IMR-90 (cell line): Measurements from ENCODE around the gene GTPBP3. TPM values are rescaled to one million over a fixed set of nuclear protein-coding genes. Genes with fewer than 3 reads are reported as not detected.
A peak's percentile ranks its signal among the peaks of the same experiment; 100 is the strongest.

Source experiments
- ATAC-seq: fragments of 200-7000 bp; cut with Tn5 transposase; 2 replicates; pipeline ENCODE4 v1.9.1; 2020; ENCODE audit warnings: low read depth, mild to moderate bottlenecking, moderate library complexity
- BruUV-seq: library from RNA; stranded (reverse); fragments of 400-500 nt; replicated peaks from 2 replicates; lab custom pipeline; 2021; lab: Mats Ljungman, UMichigan
- CTCF ChIA-PET: fragments of 300-600 bp; formaldehyde crosslinking; extraction: SDS; loops from one replicate; lab custom pipeline; 2021; ENCODE audit warnings: antibody characterized with exemption; lab: Yijun Ruan, JAX
- POLR2A ChIA-PET: fragments of 300-600 bp; sonication (Branson Sonifier 250); formaldehyde crosslinking; loops from one replicate; lab custom pipeline; 2022; ENCODE audit warnings: antibody characterized with exemption; ENCODE audit not compliant: unreplicated experiment; lab: Charles Lee
- DNase-seq: peaks from one replicate; pipeline ENCODE4 v3.0.0; 2013
- H2AFZ ChIP-seq: replicated peaks from 2 replicates; pipeline ENCODE3; 2013; ENCODE audit warnings: low read length, mild to moderate bottlenecking; ENCODE audit not compliant: poor library complexity
- H2AK5ac ChIP-seq: 2 replicates; pipeline ENCODE4 v1.6.1; 2013; ENCODE audit warnings: low read depth, low read length, inconsistent platforms
- H2AK9ac ChIP-seq: replicated peaks from 2 replicates; pipeline ENCODE3; 2013; ENCODE audit warnings: mild to moderate bottlenecking, low read depth, low read length, moderate library complexity; ENCODE audit not compliant: poor library complexity
- H2BK120ac ChIP-seq: 2 replicates; pipeline ENCODE4 v1.6.1; 2013; ENCODE audit warnings: low read depth, low read length, inconsistent platforms
- H2BK15ac ChIP-seq: 3 replicates; pipeline ENCODE4 v1.6.1; 2013; ENCODE audit warnings: low read depth, low read length, inconsistent platforms
- H2BK20ac ChIP-seq: 2 replicates; pipeline ENCODE4 v1.6.1; 2013; ENCODE audit warnings: low read depth, mild to moderate bottlenecking, inconsistent platforms, low read length, moderate library complexity
- H2BK5ac ChIP-seq: 2 replicates; pipeline ENCODE4 v1.6.1; 2013; ENCODE audit warnings: mild to moderate bottlenecking, low read depth, low read length, inconsistent platforms; ENCODE audit not compliant: poor library complexity, severe bottlenecking
- H3K14ac ChIP-seq: replicated peaks from 2 replicates; pipeline ENCODE4 v1.6.1; 2013; ENCODE audit warnings: low read depth, low read length, inconsistent platforms
- H3K18ac ChIP-seq: 2 replicates; pipeline ENCODE4 v1.6.1; 2013; ENCODE audit warnings: low read depth, low read length, control low read depth
- H3K23ac ChIP-seq: 2 replicates; pipeline ENCODE4 v1.6.1; 2013; ENCODE audit warnings: low read depth, low read length, inconsistent platforms
- H3K27ac ChIP-seq: 2 replicates; pipeline ENCODE4 v1.5.1; 2013; ENCODE audit warnings: mild to moderate bottlenecking, control low read depth, low read length; ENCODE audit not compliant: insufficient read depth
- H3K27me3 ChIP-seq: 2 replicates; pipeline ENCODE4 v1.6.1; 2013; ENCODE audit warnings: low read length; ENCODE audit not compliant: control insufficient read depth, insufficient read depth
- H3K36me3 ChIP-seq: 2 replicates; pipeline ENCODE4 v1.6.1; 2013; ENCODE audit warnings: low read length, mixed read lengths; ENCODE audit not compliant: control insufficient read depth, insufficient read depth
- H3K4ac ChIP-seq: 2 replicates; pipeline ENCODE4 v1.6.1; 2013; ENCODE audit warnings: low read depth, low read length, inconsistent platforms
- H3K4me1 ChIP-seq: 2 replicates; pipeline ENCODE4 v1.6.1; 2013; ENCODE audit warnings: low read length, mixed read lengths; ENCODE audit not compliant: control insufficient read depth, insufficient read depth
- H3K4me2 ChIP-seq: 2 replicates; pipeline ENCODE4 v1.6.1; 2013; ENCODE audit warnings: low read depth, mild to moderate bottlenecking, control low read depth, low read length, moderate library complexity
- H3K4me3 ChIP-seq: 2 replicates; pipeline ENCODE4 v1.5.1; 2013; ENCODE audit warnings: low read depth, mild to moderate bottlenecking, control low read depth, low read length, moderate library complexity; ENCODE audit not compliant: insufficient read depth
- H3K56ac ChIP-seq: 2 replicates; pipeline ENCODE4 v1.6.1; 2013; ENCODE audit warnings: low read length, inconsistent platforms; ENCODE audit not compliant: insufficient read depth; ENCODE audit errors: extremely low read depth
- H3K79me1 ChIP-seq, 2 experiments: 2 replicates each; pipeline ENCODE4 v1.6.1; 2013; ENCODE audit warnings: low read length in 2 of 2, inconsistent platforms in 1 of 2, low read depth in 1 of 2
- H3K9ac ChIP-seq: 2 replicates; pipeline ENCODE4 v1.6.1; 2013; ENCODE audit warnings: low read depth, low read length, control low read depth
- H3K9me1 ChIP-seq: 2 replicates; pipeline ENCODE4 v1.6.1; 2013; ENCODE audit warnings: low read length, inconsistent platforms; ENCODE audit not compliant: insufficient read depth
- H3K9me3 ChIP-seq: 2 replicates; pipeline ENCODE4 v1.6.1; 2013; ENCODE audit warnings: low read length; ENCODE audit not compliant: control insufficient read depth, insufficient read depth
- H4K20me1 ChIP-seq: 2 replicates; pipeline ENCODE4 v1.6.1; 2013; ENCODE audit warnings: low read length, inconsistent platforms; ENCODE audit not compliant: insufficient read depth
- H4K5ac ChIP-seq: 2 replicates; pipeline ENCODE4 v1.6.1; 2013; ENCODE audit warnings: mild to moderate bottlenecking, low read depth, low read length, control low read depth
- H4K8ac ChIP-seq, 2 experiments: 2 replicates each; pipeline ENCODE4 v1.6.1; 2013; ENCODE audit warnings: low read depth in 2 of 2, low read length in 2 of 2, control low read depth in 1 of 2, inconsistent platforms in 1 of 2
- H4K91ac ChIP-seq: 2 replicates; pipeline ENCODE4 v1.6.1; 2013; ENCODE audit warnings: low read depth, low read length, inconsistent platforms; ENCODE audit not compliant: insufficient read depth
- CHD1 ChIP-seq: IDR thresholded peaks from 2 replicates; pipeline ENCODE4 v1.6.1; 2012; ENCODE audit warnings: low read depth, low read length, improper control_type of control experiment
- FOS ChIP-seq: fragments of 150-350 bp; IDR thresholded peaks from 2 replicates; pipeline ENCODE4 v1.6.1; 2016; ENCODE audit warnings: low read depth, low read length
- MAZ ChIP-seq: IDR thresholded peaks from 2 replicates; pipeline ENCODE4 v1.6.1; 2012; ENCODE audit warnings: low read depth, mild to moderate bottlenecking, low read length, improper control_type of control experiment, moderate library complexity, borderline replicate concordance
- RAD21 ChIP-seq: IDR thresholded peaks from 2 replicates; pipeline ENCODE4 v1.6.1; 2012; ENCODE audit warnings: low read length, improper control_type of control experiment
- SMC3 ChIP-seq: fragments of 150-350 bp; IDR thresholded peaks from 2 replicates; pipeline ENCODE4 v1.6.1; 2016; ENCODE audit warnings: low read depth, mild to moderate bottlenecking, antibody characterized with exemption, low read length, moderate library complexity
- WGBS, 2 experiments: methylation state at CpG; one replicate each; pipeline versions ENCODE4 v1.1.5 to v1.1.7; 2013; ENCODE audit warnings: missing lambda C conversion rate in 2 of 2; ENCODE audit not compliant: insufficient read length in 1 of 2; ENCODE audit errors: extremely low coverage in 2 of 2; 5-methylcytosine and 5-hydroxymethylcytosine counted together
- dilution Hi-C: fragments of 300-500 bp; cut with HindIII; formaldehyde crosslinking; loops from one replicate; pipeline ENCODE4 v1.14.3; 2018; ENCODE audit warnings: low sequenced_read_pairs; ENCODE audit not compliant: unreplicated experiment
- in situ Hi-C: fragments of 300-500 bp; cut with MboI; formaldehyde crosslinking; loops from 3 replicates; pipeline ENCODE4 v1.14.3; 2019; ENCODE audit warnings: low sequenced_read_pairs, inconsistent platforms, mixed read lengths
- intact Hi-C: fragments of 100-400 bp; cut with micrococcal nuclease; formaldehyde crosslinking; loops from 2 replicates; pipeline ENCODE4 v1.10.0; 2022
- polyA plus RNA-seq, 3 experiments: library from polyadenylated mRNA; depleted of rRNA; stranded (reverse); fragments of >200 nt; gene quantifications; 2 replicates each; pipeline ENCODE4 v1.2.3, GENCODE V29; 2012; ENCODE audit warnings: low replicate concordance in 1 of 3
- total RNA-seq: library from RNA; depleted of rRNA; stranded (reverse); fragments of >200 nt; gene quantifications from 2 replicates; pipeline ENCODE4 v1.2.3, GENCODE V29; 2012
- TF ChIP-seq, protein P1 (sequence below): conservative IDR thresholded peaks from 2 replicates; pipeline ENCODE4 v1.5.1; 2012; ENCODE audit warnings: mild to moderate bottlenecking, low read depth, low read length, improper control_type of control experiment

Gene GTPBP3
- total and polyA plus RNA-seq, 2 of the 4 experiments (the other 2 are of a cell fraction): 4.3 to 15.1 TPM

DNA sequence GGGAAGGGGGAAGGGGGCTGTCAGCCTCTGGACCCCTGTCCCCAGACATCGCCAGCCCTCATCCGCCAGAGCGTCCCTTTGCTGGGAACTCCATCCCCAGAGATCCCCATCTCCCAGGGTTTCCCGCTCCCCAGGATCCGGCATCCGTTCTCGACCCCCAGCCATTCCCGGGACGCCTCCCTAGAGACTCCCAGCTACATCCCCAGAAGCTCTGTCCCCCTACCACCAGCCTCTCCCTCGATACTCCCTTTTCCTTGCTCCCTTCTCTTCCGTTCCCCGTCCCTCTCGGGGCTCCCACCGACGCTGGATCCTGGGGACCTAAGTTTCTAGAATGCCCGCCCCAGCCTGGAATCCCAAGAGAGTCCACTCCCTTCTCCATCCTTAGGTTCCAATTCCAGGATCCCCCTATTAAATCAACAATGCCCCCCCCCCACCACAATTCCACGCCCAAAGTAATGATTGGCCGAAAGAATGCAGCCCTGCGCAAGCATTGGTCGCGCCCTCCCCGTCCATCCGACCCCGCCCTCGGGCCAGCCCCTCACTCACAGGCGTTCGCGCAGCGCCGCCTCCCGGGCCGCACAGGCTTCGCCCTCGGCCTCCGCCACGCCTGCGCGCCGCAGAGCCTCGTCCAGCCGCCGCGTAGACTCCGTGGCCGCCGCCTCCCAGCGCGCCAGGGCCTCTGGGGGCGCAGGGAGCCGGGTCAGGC lies 53.5 kb downstream of the GTPBP3 start:
- H2BK15ac ChIP-seq: no peak overlapping the region; the same call in 2 of the 3 replicates
- H3K14ac ChIP-seq: no peak overlapping the region; the same call in 1 of the 2 replicates
- ATAC-seq (peak; percentile 100), DNase-seq (peak; percentile 87)
- H2AK5ac ChIP-seq: no peak overlapping the region
- H4K8ac ChIP-seq: peak overlapping the region; percentile 12 to 53; a peak in 2 of 4 replicates
- intact Hi-C loops (loop anchor here (10.0 kb wide), 1 partner anchor 164 kb away; the partner anchor contains the start of gene COLGALT1), in situ Hi-C loops (no loop called here), dilution Hi-C loops (no loop called here)
- POLR2A ChIA-PET: no interaction called here
- CTCF ChIA-PET: no interaction called here
- H3K23ac ChIP-seq: no peak overlapping the region
- H3K4ac ChIP-seq: peak overlapping the region; percentile 28; the same call in 1 of the 2 replicates
- H3K4me3 ChIP-seq: peak overlapping the region; percentile 51
- no peaks in the 10 kb centered on the region for H3K79me1 ChIP-seq
- no peak overlapping the region for H2BK20ac ChIP-seq
- peaks cover 3% of the 10 kb centered on the region for H3K27me3 ChIP-seq
- H3K56ac ChIP-seq: no peak overlapping the region
- peaks cover 9% of the 10 kb centered on the region; the same call in 1 of the 2 replicates for H3K9me3 ChIP-seq
- no peak overlapping the region for H4K91ac ChIP-seq
- H3K9me1 ChIP-seq: no peaks in the 10 kb centered on the region
- H3K18ac ChIP-seq: no peak overlapping the region
- H3K4me1 ChIP-seq: peaks cover 2% of the 10 kb centered on the region; the same call in 1 of the 2 replicates
- no peak overlapping the region for H3K27ac ChIP-seq
- H3K9ac ChIP-seq: peak overlapping the region; percentile 6
- peak; percentile 36 for TF ChIP-seq SMC3
- TF ChIP-seq, protein P1, sequence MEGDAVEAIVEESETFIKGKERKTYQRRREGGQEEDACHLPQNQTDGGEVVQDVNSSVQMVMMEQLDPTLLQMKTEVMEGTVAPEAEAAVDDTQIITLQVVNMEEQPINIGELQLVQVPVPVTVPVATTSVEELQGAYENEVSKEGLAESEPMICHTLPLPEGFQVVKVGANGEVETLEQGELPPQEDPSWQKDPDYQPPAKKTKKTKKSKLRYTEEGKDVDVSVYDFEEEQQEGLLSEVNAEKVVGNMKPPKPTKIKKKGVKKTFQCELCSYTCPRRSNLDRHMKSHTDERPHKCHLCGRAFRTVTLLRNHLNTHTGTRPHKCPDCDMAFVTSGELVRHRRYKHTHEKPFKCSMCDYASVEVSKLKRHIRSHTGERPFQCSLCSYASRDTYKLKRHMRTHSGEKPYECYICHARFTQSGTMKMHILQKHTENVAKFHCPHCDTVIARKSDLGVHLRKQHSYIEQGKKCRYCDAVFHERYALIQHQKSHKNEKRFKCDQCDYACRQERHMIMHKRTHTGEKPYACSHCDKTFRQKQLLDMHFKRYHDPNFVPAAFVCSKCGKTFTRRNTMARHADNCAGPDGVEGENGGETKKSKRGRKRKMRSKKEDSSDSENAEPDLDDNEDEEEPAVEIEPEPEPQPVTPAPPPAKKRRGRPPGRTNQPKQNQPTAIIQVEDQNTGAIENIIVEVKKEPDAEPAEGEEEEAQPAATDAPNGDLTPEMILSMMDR: peak; percentile 87
- TF ChIP-seq FOS: no peak
- TF ChIP-seq CHD1: no peak
- TF ChIP-seq RAD21: peak; percentile 61
- peak; percentile 93; the same call in 1 of the 2 replicates for TF ChIP-seq MAZ
- 1% methylated on average over 28 of the region's 50 CpGs; no CpG with 5 or more reads in 1 of the 2 experiments for WGBS, 2 experiments
- H2AFZ ChIP-seq: peak overlapping the region; percentile 97
- H4K5ac ChIP-seq: peak overlapping the region; percentile 3; the same call in 1 of the 2 replicates
- no peak overlapping the region for H2BK120ac ChIP-seq
- BruUV-seq: no TSS peak
- H4K20me1 ChIP-seq: no peaks in the 10 kb centered on the region
- H3K36me3 ChIP-seq: no peaks in the 10 kb centered on the region
- H2BK5ac ChIP-seq: no peak overlapping the region
- peak overlapping the region; percentile 73 for H3K4me2 ChIP-seq
- H2AK9ac ChIP-seq: peak overlapping the region; percentile 23
